Endothelial cell of umbilical vein (primary cell): ENCODE data around the gene MSANTD3. TPM values are rescaled to one million over a fixed set of nuclear protein-coding genes. Genes with fewer than 3 reads are reported as not detected.

Experiments used
- BruUV-seq: library from RNA; stranded (reverse); fragments of 400-500 nt; replicated peaks from 2 replicates; lab custom pipeline; 2021; lab: Mats Ljungman, UMichigan
- CTCF ChIA-PET: fragments of 300-600, 350-600 bp; sonication (Branson Sonifier 250); formaldehyde crosslinking; loops from one replicate; lab custom pipeline; 2021; ENCODE audit warnings: antibody characterized with exemption, inconsistent platforms; lab: Charles Lee
- POLR2A ChIA-PET: fragments of 300-600, 350-600 bp; sonication (Branson Sonifier 250); formaldehyde crosslinking; loops from one replicate; lab custom pipeline; 2021; ENCODE audit warnings: antibody characterized with exemption, inconsistent platforms; lab: Charles Lee
- DNase-seq: peaks from one replicate; pipeline ENCODE4 v3.0.0-alpha.2; 2011; ENCODE audit warnings: low read depth, low spot score
- FAIRE-seq: peaks from 2 replicates; lab custom pipeline; 2011; peaks lifted over from hg19 to GRCh38; lab: Jason Lieb, UNC
- H2AFZ ChIP-seq: 2 replicates; pipeline ENCODE4 v1.6.0; 2012; ENCODE audit warnings: low read depth, low read length, control low read depth, inconsistent platforms
- H3K27ac ChIP-seq: 2 replicates; pipeline ENCODE4 v1.5.1; 2011; ENCODE audit warnings: low read depth, mild to moderate bottlenecking, control low read depth, low read length, moderate library complexity; ENCODE audit not compliant: insufficient read depth
- H3K27me3 ChIP-seq, 2 experiments: 2 replicates each; pipeline versions ENCODE4 v1.6.0 to v1.6.1; 2011; ENCODE audit warnings: low read length in 2 of 2, mixed read lengths in 1 of 2; ENCODE audit not compliant: control insufficient read depth in 2 of 2, insufficient read depth in 2 of 2
- H3K36me3 ChIP-seq, 2 experiments: 2 replicates in 1 of 2; 3 replicates in 1 of 2; pipeline ENCODE4 v1.5.1; 2011; ENCODE audit warnings: low read length in 2 of 2, mild to moderate bottlenecking in 1 of 2, moderate library complexity in 1 of 2; ENCODE audit not compliant: control insufficient read depth in 2 of 2, insufficient read depth in 2 of 2; ENCODE audit errors: extremely low read depth in 1 of 2
- H3K4me1 ChIP-seq: 3 replicates; pipeline ENCODE4 v1.5.1; 2011; ENCODE audit warnings: mild to moderate bottlenecking, low read length; ENCODE audit not compliant: control insufficient read depth, insufficient read depth; ENCODE audit errors: extremely low read depth
- H3K4me2 ChIP-seq: 2 replicates; pipeline ENCODE4 v1.6.1; 2011; ENCODE audit warnings: low read length, control low read depth, mixed read lengths; ENCODE audit not compliant: insufficient read depth
- H3K4me3 ChIP-seq, 3 experiments: fragments of 200-600 bp in 1 of 3; sonication (generic), shearing (Covaris generic) in 1 of 3; replicated peaks in 1 of 3; 2 replicates each; pipeline ENCODE4 v1.5.1; 2011 to 2016; ENCODE audit warnings: control low read depth in 3 of 3, low read length in 3 of 3, mild to moderate bottlenecking in 2 of 3, inconsistent platforms in 1 of 3, low read depth in 1 of 3, moderate library complexity in 1 of 3; ENCODE audit not compliant: insufficient read depth in 1 of 3
- H3K79me2 ChIP-seq: 2 replicates; pipeline ENCODE4 v1.6.0; 2012; ENCODE audit warnings: low read length, inconsistent platforms; ENCODE audit not compliant: control insufficient read depth, insufficient read depth
- H3K9ac ChIP-seq: replicated peaks from 2 replicates; pipeline ENCODE3; 2011; ENCODE audit warnings: low read length, control low read depth; ENCODE audit not compliant: insufficient read depth; ENCODE audit errors: extremely low read depth
- H3K9me1 ChIP-seq: replicated peaks from 3 replicates; pipeline ENCODE4 v1.6.0; 2011; ENCODE audit warnings: mild to moderate bottlenecking, low read length; ENCODE audit not compliant: control insufficient read depth, insufficient read depth; ENCODE audit errors: extremely low read depth
- H3K9me3 ChIP-seq: replicated peaks from 2 replicates; pipeline ENCODE4 v1.5.1; 2012; ENCODE audit warnings: low read length, inconsistent platforms; ENCODE audit not compliant: control insufficient read depth, insufficient read depth
- H4K20me1 ChIP-seq: replicated peaks from 2 replicates; pipeline ENCODE3; 2011; ENCODE audit warnings: mild to moderate bottlenecking, low read length; ENCODE audit not compliant: control insufficient read depth, insufficient read depth; ENCODE audit errors: extremely low read depth
- EZH2 ChIP-seq: IDR thresholded peaks from 2 replicates; pipeline ENCODE4 v1.6.1; 2012; ENCODE audit warnings: borderline replicate concordance, low read depth, mild to moderate bottlenecking, moderate library complexity, low read length, inconsistent platforms; ENCODE audit not compliant: severe bottlenecking
- FOS ChIP-seq: IDR thresholded peaks from 2 replicates; pipeline ENCODE4 v1.6.1; 2011; ENCODE audit warnings: mild to moderate bottlenecking, low read length, moderate library complexity, borderline replicate concordance; ENCODE audit not compliant: insufficient read depth
- GATA2 ChIP-seq: IDR thresholded peaks from 2 replicates; pipeline ENCODE4 v1.7.0; 2011; ENCODE audit warnings: low read depth, mild to moderate bottlenecking, moderate library complexity, mixed read lengths, low read length; ENCODE audit not compliant: insufficient read length, insufficient read depth
- JUN ChIP-seq: IDR thresholded peaks from 2 replicates; pipeline ENCODE4 v1.6.1; 2011; ENCODE audit warnings: borderline replicate concordance, low read depth; ENCODE audit not compliant: insufficient read length, insufficient read depth
- MYC ChIP-seq: IDR thresholded peaks from one replicate; pipeline ENCODE4 v1.6.1; 2011; ENCODE audit warnings: mild to moderate bottlenecking, low read depth, low read length
- POLR2A ChIP-seq: IDR thresholded peaks from 2 replicates; pipeline ENCODE4 v1.6.1; 2012; ENCODE audit warnings: low read depth, mild to moderate bottlenecking, control low read depth, low read length
- POLR2AphosphoS5 ChIP-seq: IDR thresholded peaks from 2 replicates; pipeline ENCODE4 v1.6.1; 2012; ENCODE audit warnings: low read depth, mild to moderate bottlenecking, control low read depth, low read length, moderate library complexity; ENCODE audit not compliant: insufficient read depth
- dilution Hi-C: fragments of 300-500 bp; cut with MboI; formaldehyde crosslinking; loops from one replicate; pipeline ENCODE4 v1.15.0; 2019; ENCODE audit warnings: low sequenced_read_pairs; ENCODE audit not compliant: extremely low pct_ligation_motif_present
- intact Hi-C: fragments of 100-400 bp; cut with micrococcal nuclease; formaldehyde crosslinking; loops from one replicate; pipeline ENCODE4 v1.10.0; 2022
- polyA plus RNA-seq, 4 experiments: library from polyadenylated mRNA; depleted of rRNA in 3 of 4; stranded (reverse) in 3 of 4; unstranded in 1 of 4; fragments of >200 nt; gene quantifications; 2 replicates each; pipeline versions ENCODE4 v1.2.1 to v1.2.3, GENCODE V29; 2011 to 2012; ENCODE audit warnings: missing spikeins in 1 of 4
- total RNA-seq: library from RNA; stranded (reverse); gene quantifications from 2 replicates; pipeline ENCODE4 v1.2.3, GENCODE V29; 2021
- TF ChIP-seq, protein P1 (sequence below): IDR thresholded peaks from 2 replicates; pipeline ENCODE4 v1.6.1; 2011; ENCODE audit not compliant: insufficient read depth, insufficient read length
- TF ChIP-seq, protein P2 (sequence below), 2 donors: IDR thresholded peaks; 1 replicate in 1 of 2; 2 replicates in 1 of 2; pipeline ENCODE4 v1.5.1; 2011; ENCODE audit warnings: low read length in 2 of 2, mild to moderate bottlenecking in 2 of 2, moderate library complexity in 2 of 2, control low read depth in 1 of 2, inconsistent platforms in 1 of 2, low read depth in 1 of 2; ENCODE audit not compliant: insufficient read depth in 1 of 2; ENCODE audit errors: extremely low read depth in 1 of 2

Gene MSANTD3
- total and polyA plus RNA-seq, 2 donors (not counting 3 experiments of a cell fraction or from before 2014, with no cell fraction given), result 31.3 to 88.5 TPM

DNA sequence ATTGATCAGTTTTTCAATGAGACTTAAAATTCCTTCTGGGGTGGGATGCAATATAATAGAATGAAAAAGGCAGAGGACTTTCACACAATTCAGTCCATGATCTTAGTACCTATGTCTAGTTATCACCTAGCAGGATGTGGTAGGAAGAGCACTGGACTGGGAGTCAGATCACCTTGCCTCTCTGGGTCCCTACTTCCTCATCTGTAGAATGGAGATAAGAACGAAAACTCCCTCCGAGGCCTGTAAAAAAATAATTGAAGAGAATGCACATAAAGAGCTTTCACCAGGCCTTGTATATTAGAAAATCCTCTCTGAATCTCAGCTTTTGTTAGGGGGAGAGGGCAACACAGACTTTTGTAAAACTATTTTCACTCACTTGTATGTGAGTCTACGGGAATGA, 45.3 kb downstream of the MSANTD3 start:
- no peak for TF ChIP-seq POLR2AphosphoS5
- TF ChIP-seq JUN, result no peak
- no peak for TF ChIP-seq MYC

DNA sequence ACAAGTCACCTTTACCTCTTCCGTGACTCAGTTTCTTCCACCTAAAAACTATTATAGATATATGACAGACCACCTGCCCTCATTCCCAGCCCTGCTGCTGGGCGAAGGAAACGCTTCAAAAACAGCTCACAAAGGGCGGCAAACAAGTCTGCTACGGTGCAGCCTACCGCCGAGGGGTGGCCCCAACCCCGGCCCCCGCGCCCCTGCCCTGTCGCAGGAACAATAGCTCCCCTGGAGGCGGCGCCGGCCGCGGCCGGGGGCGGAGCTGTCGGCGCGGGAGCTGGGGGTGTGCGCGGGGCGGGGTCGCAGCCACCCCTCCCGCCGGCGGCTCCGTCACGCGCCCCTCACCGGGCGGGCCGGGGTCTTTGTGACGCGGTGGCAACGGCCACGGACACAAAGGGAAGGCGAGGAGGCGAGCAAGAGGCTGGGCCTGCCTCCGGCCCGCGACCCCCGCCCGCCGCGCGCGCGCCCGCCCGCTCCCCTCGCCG, 45.9 kb downstream of the MSANTD3 start, which contains the start of gene TMEFF1:
TMEFF1 (plus strand) TSS at position 362 of the 488 bp plus-strand sequence. CDS start 396 bp downstream, outside the sequence.
- Histone ChIP-seq H3K9me1 (no peaks in the 10 kb centered on the region), H3K9me3 (no peaks in the 10 kb centered on the region), H3K79me2 (no peaks in the 10 kb centered on the region), H3K4me1 (peaks cover 3% of the 10 kb centered on the region), H3K9ac (peak within 1 kb of the TSS; percentile 54), H3K27me3 (no peaks in the 10 kb centered on the region), H3K36me3 (no peaks in the 10 kb centered on the region), H2AFZ (peak within 1 kb of the TSS; percentile 97), H3K27ac (no peak within 1 kb of the TSS), H3K4me2 (peak within 1 kb of the TSS; percentile 52), H4K20me1 (no peaks in the 10 kb centered on the region), H3K4me3 (peak within 1 kb of the TSS; percentile 49 to 85 (median 51))
- no peak for FAIRE-seq
- DNase-seq, result peak; percentile 61
- ChIA-PET CTCF (interaction anchor here (0.6 to 1.2 kb wide), 12 partner anchors 21 to 148 kb away, joined by 3 to 4 read pairs (median 3); partner anchors contain the start of gene TEX10), POLR2A (interaction anchor here (0.6 kb wide), 1 partner anchor 1287 kb away, joined by 8 read pairs; no protein-coding TSS in a partner anchor)
- no TSS peak for BruUV-seq
- dilution Hi-C loops, result no loop called here
- intact Hi-C loops, result loop anchor here (1.0 to 10.0 kb wide), 2 partner anchors 122 to 448 kb away; no protein-coding TSS in a partner anchor
- TF ChIP-seq POLR2AphosphoS5 (no peak), JUN (no peak), MYC (no peak), EZH2 (no peak), FOS (no peak), POLR2A (no peak), GATA2 (no peak)
- TF ChIP-seq, protein P1, sequence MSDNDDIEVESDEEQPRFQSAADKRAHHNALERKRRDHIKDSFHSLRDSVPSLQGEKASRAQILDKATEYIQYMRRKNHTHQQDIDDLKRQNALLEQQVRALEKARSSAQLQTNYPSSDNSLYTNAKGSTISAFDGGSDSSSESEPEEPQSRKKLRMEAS, result no peak
- TF ChIP-seq, protein P2, sequence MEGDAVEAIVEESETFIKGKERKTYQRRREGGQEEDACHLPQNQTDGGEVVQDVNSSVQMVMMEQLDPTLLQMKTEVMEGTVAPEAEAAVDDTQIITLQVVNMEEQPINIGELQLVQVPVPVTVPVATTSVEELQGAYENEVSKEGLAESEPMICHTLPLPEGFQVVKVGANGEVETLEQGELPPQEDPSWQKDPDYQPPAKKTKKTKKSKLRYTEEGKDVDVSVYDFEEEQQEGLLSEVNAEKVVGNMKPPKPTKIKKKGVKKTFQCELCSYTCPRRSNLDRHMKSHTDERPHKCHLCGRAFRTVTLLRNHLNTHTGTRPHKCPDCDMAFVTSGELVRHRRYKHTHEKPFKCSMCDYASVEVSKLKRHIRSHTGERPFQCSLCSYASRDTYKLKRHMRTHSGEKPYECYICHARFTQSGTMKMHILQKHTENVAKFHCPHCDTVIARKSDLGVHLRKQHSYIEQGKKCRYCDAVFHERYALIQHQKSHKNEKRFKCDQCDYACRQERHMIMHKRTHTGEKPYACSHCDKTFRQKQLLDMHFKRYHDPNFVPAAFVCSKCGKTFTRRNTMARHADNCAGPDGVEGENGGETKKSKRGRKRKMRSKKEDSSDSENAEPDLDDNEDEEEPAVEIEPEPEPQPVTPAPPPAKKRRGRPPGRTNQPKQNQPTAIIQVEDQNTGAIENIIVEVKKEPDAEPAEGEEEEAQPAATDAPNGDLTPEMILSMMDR (IDR thresholded peaks at IDR 0.05; ENCODE audit: extremely low read depth in 1 of 2, insufficient read depth in 1 of 2, low read depth in 1 of 2, low read length in 2 of 2), result no peak

More for the DNA sequence above, 45.3 kb downstream of the MSANTD3 start:
- no peaks in the 10 kb centered on the region for H3K9me3 ChIP-seq
- no peaks in the 10 kb centered on the region for H3K27me3 ChIP-seq
- peak overlapping the region in 1 of 3 experiments; percentile 42 for H3K4me3 ChIP-seq
- no peaks in the 10 kb centered on the region for H3K9me1 ChIP-seq
- H3K4me1 ChIP-seq, result peaks cover 3% of the 10 kb centered on the region
- no peak overlapping the region for H3K27ac ChIP-seq
- H4K20me1 ChIP-seq, result no peaks in the 10 kb centered on the region
- BruUV-seq, result no TSS peak
- FAIRE-seq, result no peak
- H3K9ac ChIP-seq, result peak overlapping the region; percentile 8
- no peak for DNase-seq
- dilution Hi-C loops, result no loop called here
- peak overlapping the region; percentile 80 for H2AFZ ChIP-seq
- ChIA-PET POLR2A (interaction anchor here (0.6 kb wide), 1 partner anchor 1287 kb away, joined by 8 read pairs; no protein-coding TSS in a partner anchor), CTCF (interaction anchor here (0.9 to 2.2 kb wide), 11 partner anchors 13 to 148 kb away, joined by 3 to 5 read pairs (median 3); partner anchors contain the start of gene TEX10)
- intact Hi-C loops, result loop anchor here (10.0 kb wide), 1 partner anchor 447 kb away; no protein-coding TSS in a partner anchor
- H3K36me3 ChIP-seq, result no peaks in the 10 kb centered on the region
- peak overlapping the region; percentile 52 for H3K4me2 ChIP-seq
- no peaks in the 10 kb centered on the region for H3K79me2 ChIP-seq
